Activated CD4-positive, alpha-beta memory T cell treated with anti-CD3 and anti-CD28 coated beads for 36 hours (primary cell): ENCODE results near the gene TBC1D9. TPM values are rescaled to one million over a fixed set of nuclear protein-coding genes. Genes with fewer than 3 reads are reported as not detected.

Experiments
- CTCF ChIA-PET: fragments of 350-600 bp; sonication (Branson Sonifier 250); formaldehyde crosslinking; loops from one replicate; lab custom pipeline; 2021; ENCODE audit warnings: antibody characterized with exemption, inconsistent platforms; lab: Charles Lee
- POLR2A ChIA-PET: fragments of 350-600 bp; sonication (Branson Sonifier 250); formaldehyde crosslinking; loops from one replicate; lab custom pipeline; 2021; ENCODE audit warnings: antibody characterized with exemption; lab: Charles Lee
- DNase-seq: peaks from one replicate; pipeline ENCODE4 v3.0.0-alpha.2; 2020
- H3K27ac Mint-ChIP-seq: one replicate; pipeline ENCODE4 v1.8.0; 2021; ENCODE audit warnings: mixed read lengths
- H3K27me3 Mint-ChIP-seq: one replicate; pipeline ENCODE4 v1.8.0; 2021; ENCODE audit warnings: mixed read lengths
- H3K36me3 Mint-ChIP-seq: one replicate; pipeline ENCODE4 v1.8.0; 2021; ENCODE audit warnings: mixed read lengths
- H3K4me1 Mint-ChIP-seq: one replicate; pipeline ENCODE4 v1.8.0; 2021; ENCODE audit warnings: low read depth, mixed read lengths
- H3K4me3 Mint-ChIP-seq: one replicate; pipeline ENCODE4 v1.8.0; 2021; ENCODE audit warnings: mild to moderate bottlenecking, mixed read lengths
- H3K9me3 Mint-ChIP-seq: one replicate; pipeline ENCODE4 v1.8.0; 2021; ENCODE audit warnings: mixed read lengths
- intact Hi-C: fragments of 100-400 bp; cut with micrococcal nuclease; formaldehyde crosslinking; loops from one replicate; pipeline ENCODE4 v1.15.1; 2023
- total RNA-seq, 2 experiments: library from RNA; stranded (reverse); gene quantifications; one replicate each; pipeline ENCODE4 v1.2.3, GENCODE V29; 2021

TBC1D9 gene
- total RNA-seq, 2 experiments from 2014 or later = 0.05 TPM; not detected in 1

- DNase-seq = no peak
- intact Hi-C loops = no loop called here
- no peaks in the 10 kb centered on the region for H3K36me3 Mint-ChIP-seq
- H3K4me1 Mint-ChIP-seq = no peaks in the 10 kb centered on the region
- H3K27ac Mint-ChIP-seq = no peak overlapping the region
- no peaks in the 10 kb centered on the region for H3K27me3 Mint-ChIP-seq
- POLR2A ChIA-PET = no interaction called here
- H3K9me3 Mint-ChIP-seq = no peaks in the 10 kb centered on the region
- CTCF ChIA-PET = no interaction called here
- H3K4me3 Mint-ChIP-seq = no peak overlapping the region
These were observed 62.6 kb downstream of the TBC1D9 start for GRCh38 chr4:140693562-140693961.

GRCh38 chr4:140691369-140691768 is 64.8 kb downstream of the TBC1D9 start:
- Mint-ChIP-seq H3K4me1 (no peaks in the 10 kb centered on the region), H3K27ac (no peak overlapping the region), H3K4me3 (no peak overlapping the region), H3K36me3 (no peaks in the 10 kb centered on the region), H3K27me3 (no peaks in the 10 kb centered on the region), H3K9me3 (no peaks in the 10 kb centered on the region)
- intact Hi-C loops = no loop called here
- DNase-seq = no peak
- POLR2A ChIA-PET = no interaction called here
- CTCF ChIA-PET = no interaction called here

- Mint-ChIP-seq H3K4me3 (no peak overlapping the region), H3K9me3 (no peaks in the 10 kb centered on the region), H3K27me3 (no peaks in the 10 kb centered on the region), H3K4me1 (no peaks in the 10 kb centered on the region), H3K27ac (no peak overlapping the region), H3K36me3 (no peaks in the 10 kb centered on the region)
- ChIA-PET POLR2A (no interaction called here), CTCF (no interaction called here)
- DNase-seq = no peak
- intact Hi-C loops = no loop called here
These were observed 66.1 kb downstream of the TBC1D9 start for GRCh38 chr4:140690093-140690492.

GRCh38 chr4:140689623-140690022 is 66.6 kb downstream of the TBC1D9 start:
- Mint-ChIP-seq H3K36me3 (no peaks in the 10 kb centered on the region), H3K27me3 (no peaks in the 10 kb centered on the region), H3K4me1 (no peaks in the 10 kb centered on the region), H3K4me3 (no peak overlapping the region), H3K27ac (no peak overlapping the region), H3K9me3 (no peaks in the 10 kb centered on the region)
- POLR2A ChIA-PET = no interaction called here
- intact Hi-C loops = no loop called here
- no peak for DNase-seq
- CTCF ChIA-PET = no interaction called here

- ChIA-PET CTCF (no interaction called here), POLR2A (no interaction called here)
- Mint-ChIP-seq H3K9me3 (no peaks in the 10 kb centered on the region), H3K4me3 (no peak overlapping the region), H3K27me3 (no peaks in the 10 kb centered on the region), H3K27ac (no peak overlapping the region), H3K36me3 (no peaks in the 10 kb centered on the region), H3K4me1 (no peaks in the 10 kb centered on the region)
- DNase-seq = no peak
- intact Hi-C loops = no loop called here
These were observed 67.2 kb downstream of the TBC1D9 start for GRCh38 chr4:140688711-140689598.

GRCh38 chr4:140686796-140687195 is 69.4 kb downstream of the TBC1D9 start:
- Mint-ChIP-seq H3K4me1 (no peaks in the 10 kb centered on the region), H3K36me3 (no peaks in the 10 kb centered on the region), H3K9me3 (no peaks in the 10 kb centered on the region), H3K27me3 (no peaks in the 10 kb centered on the region), H3K27ac (no peak overlapping the region), H3K4me3 (no peak overlapping the region)
- DNase-seq = no peak
- CTCF ChIA-PET = no interaction called here
- intact Hi-C loops = no loop called here
- POLR2A ChIA-PET = no interaction called here

- DNase-seq = no peak
- Mint-ChIP-seq H3K27me3 (peaks cover 11% of the 10 kb centered on the region), H3K4me3 (no peak overlapping the region), H3K9me3 (no peaks in the 10 kb centered on the region), H3K27ac (no peak overlapping the region), H3K36me3 (no peaks in the 10 kb centered on the region), H3K4me1 (no peaks in the 10 kb centered on the region)
- intact Hi-C loops = no loop called here
- ChIA-PET CTCF (no interaction called here), POLR2A (no interaction called here)
These were observed 71.9 kb downstream of the TBC1D9 start for GRCh38 chr4:140684314-140684713.

- Mint-ChIP-seq H3K4me1 (no peaks in the 10 kb centered on the region), H3K36me3 (no peaks in the 10 kb centered on the region)
- intact Hi-C loops = no loop called here
These were observed 75.0 kb downstream of the TBC1D9 start for GRCh38 chr4:140681201-140681600.

GRCh38 chr4:140680686-140681085 is 75.5 kb downstream of the TBC1D9 start:
- POLR2A ChIA-PET = no interaction called here
- H3K4me3 Mint-ChIP-seq = no peak overlapping the region
- no peaks in the 10 kb centered on the region for H3K9me3 Mint-ChIP-seq
- H3K27ac Mint-ChIP-seq = no peak overlapping the region
- peaks cover 20% of the 10 kb centered on the region for H3K27me3 Mint-ChIP-seq
- H3K36me3 Mint-ChIP-seq = no peaks in the 10 kb centered on the region
- intact Hi-C loops = no loop called here
- H3K4me1 Mint-ChIP-seq = peaks cover 4% of the 10 kb centered on the region
- DNase-seq = no peak
- CTCF ChIA-PET = interaction anchor here (0.9 kb wide), 1 partner anchor 321 kb away, joined by 3 read pairs; no protein-coding TSS in a partner anchor

More at GRCh38 chr4:140681201-140681600, 75.0 kb downstream of the TBC1D9 start:
- Mint-ChIP-seq H3K27ac (no peak overlapping the region), H3K27me3 (peaks cover 16% of the 10 kb centered on the region), H3K9me3 (no peaks in the 10 kb centered on the region), H3K4me3 (no peak overlapping the region)
- ChIA-PET CTCF (no interaction called here), POLR2A (no interaction called here)
- no peak for DNase-seq

GRCh38 chr4:140679576-140679975 is 76.6 kb downstream of the TBC1D9 start:
- peaks cover 20% of the 10 kb centered on the region for H3K27me3 Mint-ChIP-seq
- H3K36me3 Mint-ChIP-seq = no peaks in the 10 kb centered on the region
- peaks cover 4% of the 10 kb centered on the region for H3K4me1 Mint-ChIP-seq
- ChIA-PET CTCF (interaction anchor here (0.7 to 0.9 kb wide), 2 partner anchors 34 to 320 kb away, joined by 3 read pairs; no protein-coding TSS in a partner anchor), POLR2A (no interaction called here)
- H3K27ac Mint-ChIP-seq = no peak overlapping the region
- DNase-seq = no peak
- intact Hi-C loops = no loop called here
- H3K4me3 Mint-ChIP-seq = no peak overlapping the region
- no peaks in the 10 kb centered on the region for H3K9me3 Mint-ChIP-seq

GRCh38 chr4:140675599-140676231 is 80.5 kb downstream of the TBC1D9 start:
- POLR2A ChIA-PET = no interaction called here
- Mint-ChIP-seq H3K27me3 (peaks cover 14% of the 10 kb centered on the region), H3K4me3 (no peak overlapping the region), H3K4me1 (peaks cover 4% of the 10 kb centered on the region), H3K36me3 (no peaks in the 10 kb centered on the region), H3K27ac (no peak overlapping the region), H3K9me3 (no peaks in the 10 kb centered on the region)
- CTCF ChIA-PET = no interaction called here
- intact Hi-C loops = no loop called here
- DNase-seq = no peak

GRCh38 chr4:140673729-140674128 is 82.5 kb downstream of the TBC1D9 start:
- no peak for DNase-seq
- intact Hi-C loops = no loop called here
- ChIA-PET POLR2A (no interaction called here), CTCF (no interaction called here)
- Mint-ChIP-seq H3K36me3 (no peaks in the 10 kb centered on the region), H3K9me3 (no peaks in the 10 kb centered on the region), H3K4me1 (peaks cover 4% of the 10 kb centered on the region), H3K4me3 (no peak overlapping the region), H3K27ac (no peak overlapping the region), H3K27me3 (peaks cover 8% of the 10 kb centered on the region)
